KBM-7 (cell line): ENCODE data around the gene SKIC8.

Experiments
- DNase-seq: peaks from one replicate; pipeline ENCODE4 v3.0.0-alpha.2; 2015
- in situ Hi-C: fragments of 300-500 bp; cut with MboI; formaldehyde crosslinking; loops from 2 replicates; pipeline ENCODE4 v1.14.3; 2020; ENCODE audit warnings: low sequenced_read_pairs, low pct_unique_long_range_greater_than_20kb, mixed read lengths

The SKIC8 gene

DNA sequence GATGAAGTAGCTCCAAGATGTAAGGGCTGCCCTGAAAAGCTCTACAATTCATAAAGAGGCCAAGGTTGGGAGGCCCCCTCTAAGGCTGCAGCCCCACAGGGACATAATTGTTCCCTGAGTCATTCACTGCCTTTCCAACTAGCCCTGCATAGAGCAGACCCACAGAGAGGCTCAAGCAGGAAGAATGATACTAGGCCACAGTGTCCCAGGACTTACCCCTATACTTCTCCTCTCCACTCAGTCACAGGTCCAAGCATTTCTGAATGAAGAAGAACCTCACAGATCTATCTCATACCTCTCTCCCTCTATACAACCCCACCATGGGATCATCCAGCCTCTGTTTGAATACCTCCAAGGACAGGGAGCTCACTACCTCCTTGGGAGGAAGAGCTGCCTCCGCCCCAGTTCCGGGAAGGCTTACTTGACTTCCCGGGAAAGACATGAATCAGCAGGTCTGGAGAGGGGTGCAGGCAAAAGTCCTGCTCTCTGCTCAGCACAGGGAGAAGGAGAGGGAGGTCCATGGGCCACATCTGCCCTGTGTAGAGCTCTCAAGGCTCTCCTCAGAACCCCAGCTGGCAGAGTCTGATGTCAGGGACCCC is 6.9 kb upstream of the SKIC8 start:
- no peak for DNase-seq
- in situ Hi-C loops = loop anchor here (25.0 kb wide), 1 partner anchor 106 kb away; no protein-coding TSS in a partner anchor

- DNase-seq = no peak
- in situ Hi-C loops = loop anchor here (25.0 kb wide), 1 partner anchor 108 kb away; no protein-coding TSS in a partner anchor
These were observed 5.0 kb upstream of the SKIC8 start for GRCh38 chr15:78304216-78305066.

- no peak for DNase-seq
- in situ Hi-C loops = loop anchor here (25.0 kb wide), 1 partner anchor 110 kb away; no protein-coding TSS in a partner anchor
These were observed 3.3 kb upstream of the SKIC8 start for GRCh38 chr15:78302579-78303312.

DNA sequence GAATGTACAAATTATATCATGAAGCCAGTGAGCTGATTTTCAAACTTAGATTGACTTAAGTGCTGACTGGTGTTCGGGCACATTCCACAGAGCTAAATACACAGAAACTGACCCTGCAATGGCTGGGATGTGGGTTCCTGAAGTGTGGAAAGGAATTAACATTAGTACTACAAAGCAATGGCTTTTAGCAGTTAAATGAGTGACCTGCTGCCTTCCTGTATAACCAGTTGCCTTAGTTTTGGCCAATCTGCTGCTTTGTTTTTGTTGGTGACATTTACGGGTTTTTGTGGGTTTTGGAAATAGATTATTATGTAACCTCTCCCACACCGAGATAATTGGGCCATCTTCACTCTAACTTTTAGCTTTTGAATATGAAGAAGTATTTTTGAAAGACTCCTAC is 2.4 kb upstream of the SKIC8 start:
- in situ Hi-C loops = loop anchor here (25.0 kb wide), 1 partner anchor 110 kb away; no protein-coding TSS in a partner anchor
- peak; percentile 77 for DNase-seq

- in situ Hi-C loops = loop anchor here (25.0 kb wide), 1 partner anchor 111 kb away; no protein-coding TSS in a partner anchor
These were observed 1.9 kb upstream of the SKIC8 start for GRCh38 chr15:78301326-78301725.

DNA sequence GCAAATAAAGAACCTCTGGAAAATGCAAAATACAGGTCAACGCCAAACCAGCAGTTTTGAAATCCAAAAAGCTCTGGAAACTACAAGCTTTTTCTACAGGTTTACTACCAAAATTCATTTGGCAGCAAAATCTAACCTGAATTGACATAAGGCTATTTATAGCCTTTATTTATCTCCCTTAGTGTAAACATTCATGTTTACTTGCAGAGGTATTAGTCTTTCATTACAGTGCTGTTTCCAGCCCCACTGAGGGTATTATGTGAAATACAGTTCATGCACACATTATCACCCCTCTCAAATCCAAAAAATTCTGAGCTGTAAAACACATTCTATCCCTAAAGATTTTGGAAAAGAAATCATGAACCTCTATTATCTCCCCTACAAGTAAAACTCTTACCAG is 7.2 kb downstream of the SKIC8 start:
- DNase-seq = no peak
- in situ Hi-C loops = no loop called here

More at GRCh38 chr15:78301326-78301725, 1.9 kb upstream of the SKIC8 start:
- DNase-seq = no peak

DNA sequence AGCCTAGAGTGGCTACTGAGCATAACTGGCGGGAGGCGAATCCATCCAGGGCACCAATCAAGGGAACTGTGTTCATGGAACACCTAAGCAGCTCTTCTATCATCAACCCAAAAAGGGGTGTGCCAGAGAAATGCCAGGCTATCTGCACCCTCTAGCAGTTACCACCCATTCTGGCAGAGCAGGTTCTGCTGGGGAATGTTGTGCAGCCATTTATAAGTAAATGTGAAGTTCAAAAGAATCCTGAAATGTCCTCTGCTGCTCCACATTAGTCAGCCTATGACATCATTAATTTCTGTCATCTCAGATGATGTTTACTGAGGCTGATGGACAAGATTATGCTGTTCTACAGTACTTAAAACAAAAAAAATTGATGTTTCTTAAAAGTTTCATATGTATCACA is 7.7 kb downstream of the SKIC8 start:
- in situ Hi-C loops = no loop called here
- no peak for DNase-seq

GRCh38 chr15:78291052-78291451 is 8.4 kb downstream of the SKIC8 start:
- no peak for DNase-seq
- in situ Hi-C loops = no loop called here

DNA sequence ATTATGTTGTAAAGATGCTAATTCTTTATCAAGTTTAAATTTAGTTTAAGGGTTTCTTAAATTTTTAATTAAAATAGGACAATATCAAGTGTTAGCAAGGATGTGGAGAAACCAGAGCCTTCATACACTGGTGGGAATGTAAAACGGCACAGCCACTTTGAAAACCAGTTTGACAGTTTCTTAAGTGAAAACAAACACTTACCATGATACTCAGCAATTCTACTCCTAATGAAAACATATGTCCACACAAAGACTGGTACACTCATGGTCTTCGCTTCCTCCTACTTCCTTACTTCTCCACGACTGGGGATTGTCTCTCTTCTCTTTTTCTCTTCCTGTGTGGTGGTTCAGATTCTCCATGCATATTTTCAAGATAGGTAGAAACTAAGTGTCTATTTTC is 9.2 kb downstream of the SKIC8 start:
- DNase-seq = no peak
- in situ Hi-C loops = no loop called here

- in situ Hi-C loops = no loop called here
- peak; percentile 33 for DNase-seq
These were observed 14.7 kb downstream of the SKIC8 start for GRCh38 chr15:78284758-78285157.

DNA sequence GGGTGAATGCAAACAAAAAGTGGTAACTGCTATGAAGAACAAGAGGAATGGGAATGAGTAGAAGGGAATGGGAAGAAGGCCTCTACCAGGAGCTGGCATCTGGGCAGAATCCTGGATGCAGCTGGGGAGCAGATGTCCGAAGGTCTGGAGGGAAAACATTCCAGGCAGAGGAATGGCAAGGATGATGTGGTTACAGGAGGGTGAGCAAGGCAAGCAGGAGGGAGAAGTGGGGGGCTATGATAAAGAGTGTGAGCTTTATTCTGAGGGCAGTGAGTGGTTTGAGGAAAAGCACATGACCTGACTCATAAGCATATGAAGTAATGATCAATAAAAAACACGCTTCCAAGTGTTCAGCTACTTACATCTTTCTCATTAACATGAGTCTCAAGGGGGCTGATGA is 17.1 kb downstream of the SKIC8 start:
- in situ Hi-C loops = no loop called here
- DNase-seq = no peak

DNA sequence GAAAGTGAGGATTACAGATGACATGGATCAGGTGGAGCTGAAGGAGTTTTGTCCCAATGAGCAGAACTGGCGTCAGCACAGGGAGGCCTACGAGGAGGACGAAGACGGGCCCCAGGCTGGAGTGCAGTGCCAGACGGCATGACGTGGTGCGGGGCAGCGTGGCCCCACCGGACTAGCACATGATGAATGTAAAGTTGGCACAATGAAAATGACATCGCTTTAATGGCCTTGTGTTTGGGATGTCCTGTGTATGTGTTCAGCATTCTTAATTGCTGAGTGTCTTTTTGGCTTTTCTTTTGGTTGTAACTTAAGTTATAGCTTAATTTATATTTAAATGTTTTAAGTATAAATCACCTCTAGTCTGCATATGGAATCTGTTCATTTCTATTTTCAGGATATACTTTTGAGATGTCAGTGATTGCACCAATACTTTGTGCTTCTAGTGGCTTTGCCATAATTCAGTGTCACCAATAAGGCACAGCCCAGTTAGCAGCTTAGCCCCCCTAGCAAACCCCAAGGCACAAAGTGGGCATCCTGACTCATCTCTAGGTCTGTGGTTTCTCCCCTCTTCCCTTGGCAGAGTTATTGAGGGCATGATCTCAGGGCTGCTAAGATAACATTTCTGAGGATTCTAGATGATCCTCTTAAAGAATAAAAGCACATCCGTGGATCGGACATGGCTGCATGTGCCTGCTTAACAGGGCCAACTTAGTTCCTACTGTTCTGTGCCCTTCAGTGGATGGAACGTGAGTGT is 18.9 kb downstream of the SKIC8 start:
- in situ Hi-C loops = no loop called here
- no peak for DNase-seq

- in situ Hi-C loops = no loop called here
- DNase-seq = no peak
These were observed 23.1 kb downstream of the SKIC8 start for GRCh38 chr15:78276064-78276943.

GRCh38 chr15:78274994-78275393 is 24.4 kb downstream of the SKIC8 start:
- DNase-seq = no peak
- in situ Hi-C loops = no loop called here

DNA sequence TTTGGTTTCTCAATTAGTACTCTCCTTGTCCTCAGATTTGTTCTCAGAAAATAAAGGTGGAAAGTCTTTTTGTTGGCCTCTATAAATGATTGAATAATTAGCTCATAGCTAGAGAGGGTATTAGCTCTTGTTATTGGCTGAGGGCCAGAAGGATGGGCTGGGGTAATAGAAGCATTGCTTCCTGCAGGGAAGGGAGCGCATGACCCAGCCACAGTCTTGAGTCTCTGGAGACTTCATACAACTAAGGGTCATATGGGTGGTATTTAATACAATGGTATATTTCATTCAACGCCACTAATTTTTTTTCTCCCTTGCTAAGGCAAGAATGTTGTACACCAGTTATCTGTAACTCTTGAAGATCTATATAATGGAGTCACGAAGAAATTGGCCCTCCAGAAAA is 26.6 kb downstream of the SKIC8 start:
- no peak for DNase-seq
- in situ Hi-C loops = no loop called here

DNA sequence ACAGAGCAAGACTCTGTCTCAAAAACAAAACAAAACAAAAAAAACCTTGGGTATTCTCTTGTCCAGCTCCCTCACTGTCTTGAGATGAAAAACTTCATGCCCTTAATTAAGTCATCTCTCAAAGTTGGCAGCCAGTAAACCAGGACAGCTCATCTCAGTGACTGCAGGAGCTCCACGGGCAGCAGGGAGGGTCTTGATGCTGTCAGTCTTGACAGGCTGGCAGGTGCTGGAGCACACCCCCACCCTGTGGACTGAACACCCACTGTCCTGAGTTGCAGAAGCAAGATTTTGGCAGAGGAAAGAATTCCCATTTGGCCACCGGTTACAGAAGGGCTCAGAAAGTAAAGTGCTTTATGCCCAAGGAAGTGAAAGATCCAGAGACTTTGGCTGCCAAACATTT is 27.1 kb downstream of the SKIC8 start:
- no peak for DNase-seq
- in situ Hi-C loops = no loop called here

DNA sequence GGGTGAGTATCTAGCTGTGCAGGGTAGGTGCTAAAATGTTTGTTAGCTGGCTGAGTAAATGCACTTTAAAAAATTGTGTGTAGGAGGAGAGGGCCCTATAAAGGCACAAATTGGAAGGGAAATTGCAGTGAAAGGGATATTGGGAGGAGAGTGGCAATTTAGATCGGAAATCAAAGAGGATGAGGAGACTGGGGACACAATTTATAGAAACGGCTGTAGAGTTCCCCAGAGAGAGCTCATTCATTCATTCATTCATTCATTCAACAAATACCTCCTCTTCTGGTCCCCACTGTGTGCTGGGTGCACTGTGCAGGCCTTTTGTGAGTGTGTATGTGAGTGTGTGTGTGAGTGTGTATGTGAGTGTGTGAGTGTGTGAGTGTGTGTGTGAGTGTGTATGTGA is 32.6 kb downstream of the SKIC8 start:
- DNase-seq = no peak
- in situ Hi-C loops = no loop called here

DNA sequence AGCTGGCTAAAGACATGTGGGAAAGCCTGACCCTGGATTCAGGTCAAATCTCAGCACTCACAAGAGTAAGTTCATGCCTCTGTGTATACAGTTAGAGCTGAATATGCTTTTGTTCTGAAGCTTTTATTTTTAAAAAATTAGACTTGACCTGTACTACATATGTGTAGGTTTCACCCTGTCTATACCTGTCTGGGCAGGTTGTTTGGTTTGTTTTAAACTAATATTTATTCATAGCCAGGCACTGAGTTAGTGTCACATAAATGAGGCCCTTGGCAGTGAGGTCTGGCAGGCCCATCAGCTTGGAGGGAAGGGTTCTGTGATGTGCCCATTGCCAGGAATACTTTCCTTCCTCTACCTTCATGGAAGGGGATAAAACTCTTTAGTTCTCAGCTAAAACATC is 33.2 kb downstream of the SKIC8 start:
- in situ Hi-C loops = no loop called here
- no peak for DNase-seq
